Stimulated activated CD4-positive, alpha-beta T cell treated with anti-CD3 and anti-CD28 coated beads, TNF-alpha, amount 100 ng/mL, for 48 hours (primary cell): ENCODE results near the gene MPV17.
A peak's percentile ranks its signal among the peaks of the same experiment; 100 is the strongest.
"Not testable (repeated sequence)": the region's sequence is repeated elsewhere in the genome, so short reads cannot be mapped to it uniquely, and the experiment has no call there.

Experiments
- DNase-seq, 3 donors: peaks; one replicate each; pipeline ENCODE4 v3.0.0-alpha.2; 2020; ENCODE audit warnings: low read depth in 3 of 3

MPV17 gene, protein sequence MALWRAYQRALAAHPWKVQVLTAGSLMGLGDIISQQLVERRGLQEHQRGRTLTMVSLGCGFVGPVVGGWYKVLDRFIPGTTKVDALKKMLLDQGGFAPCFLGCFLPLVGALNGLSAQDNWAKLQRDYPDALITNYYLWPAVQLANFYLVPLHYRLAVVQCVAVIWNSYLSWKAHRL

DNA sequence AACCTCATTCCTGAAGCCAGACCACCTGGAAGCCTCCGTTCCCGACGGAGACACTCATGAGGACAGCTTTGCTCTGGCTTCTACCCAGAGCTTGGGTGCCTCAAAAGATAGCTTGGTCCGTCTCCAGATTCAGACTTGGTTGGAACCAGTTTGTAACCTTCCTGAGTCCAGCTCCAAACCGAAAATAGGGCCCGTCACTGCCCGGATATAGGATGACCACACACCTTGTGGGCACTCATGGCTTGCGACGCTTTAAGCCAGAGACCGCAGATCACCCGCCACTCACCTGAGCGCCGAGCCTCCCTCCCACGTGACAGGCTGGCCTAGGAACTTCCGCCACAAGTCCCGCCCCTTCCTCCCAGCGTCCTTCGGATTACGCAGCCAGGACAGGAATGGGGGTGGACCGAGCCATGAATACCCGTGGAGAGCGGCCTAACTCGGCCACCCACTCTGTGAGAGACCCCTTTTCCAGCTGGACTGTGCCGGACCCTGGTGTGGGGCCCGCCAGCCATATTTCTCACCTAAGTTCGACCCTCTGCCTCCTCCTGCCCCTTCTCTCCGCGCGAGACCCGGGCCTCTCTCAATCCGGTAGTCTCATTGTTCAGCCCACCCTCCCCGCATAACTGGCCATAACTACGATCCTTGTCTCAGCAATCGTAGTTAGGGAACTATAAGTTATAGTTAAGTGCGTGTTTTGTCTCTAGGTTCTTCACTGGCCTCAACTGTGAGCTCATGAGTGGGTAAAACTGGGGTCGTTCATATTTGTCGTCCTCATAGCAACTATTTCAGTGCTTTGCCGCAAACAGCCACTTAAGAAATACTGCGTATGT, at the start of gene MPV17:
Gene MPV17 (minus strand): TSS at position 332 of the 830 bp plus-strand sequence. CDS start 580 bp downstream, outside the sequence.
- DNase-seq, result peak; percentile 76 to 90 (median 81)

DNA sequence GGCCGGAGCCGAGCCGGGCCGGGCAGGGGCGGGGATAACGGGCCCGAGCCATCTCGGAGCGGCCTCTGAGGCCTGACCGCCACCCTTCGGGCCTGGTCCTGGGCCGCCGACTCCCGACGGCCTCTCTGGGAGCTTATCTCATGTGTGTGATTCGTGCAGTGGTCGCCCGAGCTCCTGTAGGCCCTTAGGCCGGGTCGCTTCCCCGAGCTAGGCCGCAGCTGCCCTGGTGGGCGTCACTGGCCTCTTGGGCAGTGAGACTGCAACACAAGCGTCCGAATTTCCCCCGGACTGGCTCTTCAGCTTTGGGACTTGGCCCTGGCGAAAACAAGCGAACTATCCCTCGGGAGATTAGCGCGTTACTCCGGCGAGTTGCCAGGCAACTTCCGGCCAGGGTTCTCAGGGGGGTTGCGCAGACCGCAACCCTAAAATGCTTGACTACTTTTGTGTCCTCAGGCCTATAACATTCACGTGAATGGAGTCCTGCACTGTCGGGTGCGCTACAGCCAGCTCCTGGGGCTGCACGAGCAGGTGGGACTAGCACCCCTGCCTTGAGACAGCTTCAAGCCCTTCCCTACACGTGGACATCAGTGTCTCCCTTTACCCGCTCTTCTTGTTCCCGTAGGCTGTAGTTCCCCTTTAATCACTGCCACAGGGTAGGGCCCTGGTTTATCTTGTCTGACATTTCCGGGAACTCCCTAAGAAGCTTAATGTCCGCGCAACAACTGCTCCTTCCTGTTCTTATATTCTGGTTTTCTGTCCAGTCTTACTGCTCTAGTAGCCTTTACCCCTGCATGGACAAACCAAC, 48.1 kb upstream of the MPV17 start:
- no peak for DNase-seq

DNA sequence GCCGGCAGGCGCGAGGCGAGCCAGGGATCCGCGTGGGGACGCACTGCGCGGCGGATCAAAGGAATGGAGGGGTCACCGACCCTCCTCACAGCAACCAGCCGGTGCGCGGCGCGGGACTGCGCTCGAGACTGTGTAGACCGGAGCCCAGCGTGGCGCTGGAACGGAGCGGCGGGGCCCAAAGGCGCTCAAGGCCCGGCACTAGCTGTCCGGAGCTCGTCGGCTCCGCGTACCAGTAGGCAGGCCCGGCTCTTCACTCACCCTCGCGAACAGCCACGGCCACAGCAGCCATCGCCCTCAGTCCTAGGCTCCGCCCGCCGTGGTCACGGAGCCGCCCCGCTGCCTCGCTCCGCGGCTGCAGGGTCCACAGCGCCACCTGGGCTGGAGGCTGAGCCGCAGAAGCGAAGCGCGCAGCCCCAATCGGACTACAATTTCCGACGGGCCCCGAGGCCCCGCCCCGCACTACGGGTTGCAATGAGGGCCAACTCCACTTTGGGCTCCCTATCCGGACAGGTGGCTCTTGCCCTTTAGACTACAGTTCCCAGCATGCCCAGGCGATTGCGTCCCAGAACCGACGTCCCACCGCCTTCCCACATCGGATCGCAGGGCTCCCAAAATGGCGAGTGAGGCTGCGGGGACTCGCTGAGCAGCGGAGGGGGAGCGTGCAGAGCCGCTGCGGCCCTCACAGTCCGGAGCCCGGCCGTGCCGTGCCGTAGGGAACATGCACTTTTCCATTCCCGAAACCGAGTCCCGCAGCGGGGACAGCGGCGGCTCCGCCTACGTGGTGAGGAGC, 47.3 kb upstream of the MPV17 start, which contains the start of the genes EIF2B4 and SNX17:
Gene EIF2B4 (minus strand): TSS at position 313 of the 790 bp plus-strand sequence. CDS start 24 bp downstream, at position 289.
Gene SNX17 (plus strand): TSS at position 591 of the 790 bp plus-strand sequence. CDS start 128 bp downstream, at position 719.
- peak; percentile 96 to 100 (median 98) for DNase-seq

DNA sequence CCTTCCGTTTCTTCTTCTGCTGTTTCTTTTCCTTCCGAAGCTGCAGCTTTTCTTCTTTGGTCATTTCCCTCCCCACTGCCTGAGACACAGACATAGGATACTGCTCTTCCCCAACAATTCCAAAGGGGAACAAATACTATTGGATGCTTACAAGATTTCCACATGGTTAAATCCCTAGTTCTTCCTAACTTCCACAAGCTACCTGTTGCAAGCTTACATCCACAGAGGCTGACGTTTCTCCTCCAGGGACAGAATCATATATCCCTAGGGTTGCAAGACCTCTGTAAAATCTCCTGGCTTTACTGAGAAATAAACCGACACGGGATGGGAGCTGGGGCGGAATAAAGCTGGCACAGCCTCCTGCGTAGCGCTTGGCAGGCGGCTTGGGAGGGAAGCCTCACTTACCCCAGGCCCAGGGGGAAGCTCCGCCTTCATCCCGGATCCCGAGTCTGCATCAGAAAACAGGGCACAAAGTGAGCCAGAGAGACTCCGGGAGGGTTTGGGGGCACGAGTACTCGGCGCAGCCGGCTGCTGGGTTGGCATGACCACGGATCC, 46.7 kb upstream of the MPV17 start:
- DNase-seq, result peak in 1 of 3 donors; percentile 23

DNA sequence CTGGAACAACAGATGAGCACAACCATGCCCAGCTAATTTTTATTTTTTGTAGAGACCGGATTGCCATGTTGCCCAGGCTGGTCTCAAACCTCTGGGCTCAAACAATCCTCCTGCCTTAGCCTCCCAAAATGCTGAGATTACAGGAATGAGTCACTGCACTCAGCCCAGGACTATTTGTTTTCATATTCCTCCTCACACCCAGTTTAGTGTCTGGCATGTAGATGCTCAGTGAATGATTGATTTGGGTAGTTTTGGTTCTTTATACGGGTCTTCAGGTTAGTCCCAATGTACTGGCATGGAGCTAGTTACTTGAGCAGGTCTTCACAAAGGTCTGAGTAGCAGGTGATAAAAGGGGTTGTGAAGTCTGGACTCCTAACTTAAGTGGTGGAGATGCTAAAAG, 41.0 kb upstream of the MPV17 start:
- DNase-seq, result no peak

DNA sequence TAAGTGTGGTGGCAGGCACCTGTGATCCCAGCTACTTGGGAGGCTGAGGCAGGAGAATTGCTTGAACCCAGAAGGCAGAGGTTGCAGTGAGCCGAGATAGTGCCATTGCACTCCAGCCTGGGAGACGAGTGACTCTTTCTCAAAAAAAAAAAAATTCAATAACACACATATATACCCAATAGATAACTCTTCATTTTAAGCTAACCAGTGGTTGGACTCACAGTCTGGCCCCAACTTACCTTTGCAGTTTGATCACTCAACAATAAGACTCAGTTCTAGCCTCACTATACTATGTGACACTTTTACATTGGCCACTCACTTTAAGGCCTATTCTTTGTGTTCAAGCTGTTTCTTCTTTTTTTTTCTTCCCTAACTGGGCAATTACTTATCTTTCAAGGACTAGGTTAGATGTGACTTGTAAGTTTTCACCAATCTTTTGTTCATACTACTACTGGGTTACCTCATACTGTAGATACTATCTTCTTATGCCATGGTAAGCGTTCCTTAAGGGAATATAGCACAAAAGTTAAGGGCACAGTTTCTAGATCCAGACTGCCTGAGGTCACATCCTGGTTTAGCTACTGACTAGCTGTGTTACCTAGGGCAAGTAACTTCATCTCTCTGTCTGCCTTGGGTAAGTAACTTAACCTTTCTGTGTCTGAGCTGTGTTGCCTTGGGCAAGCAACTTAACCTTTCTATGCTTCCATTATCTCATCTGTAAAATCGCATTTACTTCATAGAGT, 40.0 kb upstream of the MPV17 start:
- no peak for DNase-seq

DNA sequence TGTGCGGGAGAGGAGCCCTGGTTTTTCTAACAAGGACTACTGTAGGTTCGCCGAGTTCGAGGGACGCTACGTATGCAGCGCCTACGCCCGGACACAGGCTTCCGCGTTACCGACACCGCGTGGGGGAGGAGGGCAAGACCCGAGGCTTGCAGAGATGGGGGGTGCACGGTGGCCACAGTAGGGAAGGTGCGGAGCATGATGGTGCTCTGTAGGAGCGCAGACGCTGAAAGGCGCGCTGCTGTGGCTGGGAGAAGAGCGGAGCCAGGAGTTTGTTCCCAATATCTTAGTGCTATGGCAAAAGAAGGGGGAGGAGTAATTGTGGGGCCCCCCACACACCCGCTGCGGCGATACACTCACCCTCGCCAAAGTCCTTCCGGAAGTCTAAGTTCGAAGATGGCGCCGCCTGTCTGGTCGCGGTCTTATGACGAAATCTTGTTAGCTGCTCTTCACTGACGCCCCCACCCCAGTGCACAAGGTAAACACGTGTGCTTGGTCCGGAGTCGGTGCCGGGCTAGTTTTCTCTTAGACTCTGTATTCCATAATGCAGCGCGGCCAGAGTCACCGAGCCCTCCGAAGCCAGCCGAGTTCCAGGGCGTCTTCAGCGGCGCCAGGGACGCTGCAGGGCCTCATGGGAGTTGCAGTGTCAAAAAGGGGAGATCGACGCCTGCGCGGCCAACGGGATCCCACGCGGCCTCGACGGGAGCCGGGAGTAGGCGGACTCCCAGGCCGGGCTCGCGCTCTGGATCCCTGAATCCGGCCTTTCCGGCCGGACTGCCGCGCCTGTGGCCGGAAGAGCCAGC, 33.7 kb upstream of the MPV17 start, which contains the start of gene GTF3C2:
Gene GTF3C2 (minus strand): TSS at position 383 of the 800 bp plus-strand sequence. CDS start 13,210 bp downstream, outside the sequence.
- DNase-seq, result peak; percentile 82 to 90 (median 87)

DNA sequence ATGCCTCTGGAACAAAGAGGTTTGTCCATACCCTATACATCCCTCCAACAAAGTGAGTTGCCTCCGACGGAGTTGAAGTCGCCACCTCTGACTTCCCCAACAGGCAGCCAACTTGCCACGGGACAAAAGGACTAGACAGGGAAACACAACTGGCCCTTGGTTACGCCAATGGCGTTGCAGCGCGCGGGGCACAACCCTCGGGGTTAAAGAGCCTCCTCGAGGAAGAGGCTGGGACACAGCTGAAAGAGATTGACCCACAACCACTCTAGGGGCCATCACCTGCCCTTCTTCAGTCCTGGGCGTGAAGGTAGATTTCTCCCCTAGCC, 33.1 kb upstream of the MPV17 start:
- peak in 2 of 3 donors; percentile 24 to 32 for DNase-seq

DNA sequence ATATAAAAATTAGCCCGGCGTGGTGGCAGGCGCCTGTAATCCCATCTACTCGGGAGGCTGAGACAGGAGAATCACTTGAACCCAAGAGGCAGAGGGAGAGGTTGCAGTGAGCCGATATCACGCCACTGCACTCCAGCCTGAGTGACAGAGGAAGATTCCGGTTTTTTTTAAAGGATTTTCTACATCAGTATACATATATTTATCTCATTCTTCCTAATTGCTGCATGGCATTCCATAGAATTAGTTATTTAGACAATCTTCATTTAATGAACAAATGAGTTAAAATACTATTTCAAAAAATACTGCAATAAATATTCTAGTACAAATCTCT, 31.7 kb upstream of the MPV17 start:
- no peak for DNase-seq

DNA sequence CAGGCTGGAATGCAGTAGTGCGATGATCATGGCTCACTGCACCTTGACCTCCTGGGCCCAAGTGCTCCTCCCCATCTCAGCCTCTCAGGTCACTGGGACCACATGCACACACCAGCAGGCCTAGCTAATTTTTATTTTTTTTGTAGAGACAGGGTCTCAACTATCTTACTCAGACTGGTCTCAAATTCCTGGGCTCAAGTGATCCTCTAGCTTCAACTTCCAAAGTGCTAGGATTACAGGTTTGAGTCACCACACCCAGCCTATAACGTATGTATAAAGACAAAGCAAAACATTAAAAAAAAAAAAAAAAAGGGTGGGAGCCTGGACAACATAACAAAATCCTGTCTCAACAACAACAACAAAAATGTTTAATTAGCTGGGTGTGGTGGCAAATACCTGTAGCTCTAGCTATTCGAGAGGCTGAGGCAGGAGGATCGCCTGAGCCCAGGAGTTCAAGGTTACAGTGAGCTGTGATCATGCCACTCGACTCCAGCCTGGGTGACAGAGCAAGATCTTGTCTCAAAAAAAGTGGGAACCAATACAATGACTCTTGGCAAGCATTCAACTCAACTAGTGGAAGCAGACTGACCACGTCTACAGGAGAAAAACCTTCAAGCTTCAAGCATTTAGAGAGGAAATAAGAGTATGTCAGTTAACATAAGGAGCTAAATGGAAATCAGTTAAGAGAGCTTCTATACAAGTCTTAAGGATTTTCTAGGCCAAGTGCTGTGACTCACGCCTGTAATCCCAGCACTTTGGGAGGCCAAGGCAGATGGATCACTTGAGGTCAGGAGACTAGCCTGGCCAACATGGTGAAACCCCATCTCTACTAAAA, 31.1 kb upstream of the MPV17 start:
- no peak for DNase-seq

DNA sequence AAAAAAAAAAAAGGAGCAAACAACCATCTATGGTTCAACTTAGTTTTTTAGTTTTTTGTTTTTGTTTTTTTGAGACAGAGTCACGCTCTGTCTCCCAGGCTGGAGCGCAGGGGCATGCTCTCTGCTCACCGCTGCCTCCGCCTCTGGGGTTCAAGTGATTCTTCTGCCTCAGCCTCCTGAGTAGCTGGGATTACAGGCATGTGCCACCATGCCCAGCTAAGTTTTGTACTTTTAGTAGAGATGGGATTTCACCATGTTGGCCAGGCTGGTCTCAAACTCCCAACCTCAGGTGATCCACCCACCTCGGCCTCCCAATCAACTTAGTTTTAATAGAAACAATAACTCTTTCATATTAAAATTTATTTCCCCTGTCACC, 30.5 kb upstream of the MPV17 start:
- not testable (repeated sequence) for DNase-seq

DNA sequence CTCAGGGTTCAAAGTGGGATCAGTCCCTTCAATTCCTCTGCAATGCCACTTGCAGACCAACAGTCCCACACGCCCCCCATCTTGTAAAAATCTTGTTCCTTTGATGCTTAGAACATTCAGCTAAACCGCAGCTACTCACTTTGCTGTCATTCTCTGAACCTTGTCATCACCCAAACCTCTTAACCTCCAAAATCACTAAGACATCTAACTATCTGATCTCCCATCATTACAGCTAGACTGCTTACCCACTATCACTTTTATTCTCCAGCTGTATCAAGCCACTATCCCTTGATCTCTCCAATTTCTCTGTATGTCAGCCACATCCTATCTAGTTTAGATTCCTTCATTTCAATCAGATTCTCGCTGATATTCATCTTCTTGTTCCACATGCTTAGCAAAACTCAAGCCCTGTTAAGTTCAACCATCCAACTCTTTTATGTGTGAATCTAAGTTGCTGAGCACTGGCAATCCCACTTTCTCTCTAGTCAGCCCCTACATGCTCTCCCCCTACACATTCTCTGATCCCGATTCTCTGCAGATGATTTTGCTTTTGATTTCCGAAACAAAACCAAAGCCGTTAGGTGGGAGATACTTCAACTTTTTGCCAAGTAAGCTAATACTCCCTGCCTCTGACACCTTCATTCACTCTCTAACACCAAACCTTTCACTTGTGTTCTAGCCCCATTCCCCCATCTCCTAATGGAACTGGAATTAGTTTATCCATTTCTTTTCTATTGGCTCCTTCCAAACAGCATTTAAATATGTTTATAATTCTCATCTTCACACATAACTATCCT, 29.1 kb upstream of the MPV17 start:
- no peak for DNase-seq

DNA sequence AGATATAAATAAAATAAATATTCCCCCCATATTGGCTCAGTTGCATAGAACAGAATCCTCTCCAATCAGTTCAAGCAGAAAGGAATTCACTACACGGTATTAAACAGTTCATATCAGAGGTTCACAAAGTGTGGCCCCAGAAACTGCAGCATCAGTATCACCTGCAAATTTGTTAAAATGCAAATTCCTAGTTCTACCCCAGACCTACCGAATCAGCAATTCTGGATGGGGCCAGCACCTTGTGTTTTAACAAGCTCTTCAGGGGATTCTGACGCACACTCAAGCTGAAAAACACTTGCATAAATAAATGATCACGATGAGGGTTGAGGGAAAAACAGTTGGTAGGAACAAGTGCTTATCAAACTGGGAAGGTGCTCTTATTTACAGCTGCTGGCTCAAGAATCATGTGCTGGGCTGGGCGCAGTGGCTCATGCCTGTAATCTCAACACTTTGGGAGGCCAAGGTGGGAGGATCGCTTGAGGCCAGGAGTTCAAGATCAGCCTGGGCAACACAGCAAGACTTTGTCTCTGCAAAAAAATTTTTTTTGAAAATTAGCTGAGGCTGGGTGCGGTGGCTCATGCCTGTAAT, 27.3 kb upstream of the MPV17 start:
- no peak for DNase-seq

DNA sequence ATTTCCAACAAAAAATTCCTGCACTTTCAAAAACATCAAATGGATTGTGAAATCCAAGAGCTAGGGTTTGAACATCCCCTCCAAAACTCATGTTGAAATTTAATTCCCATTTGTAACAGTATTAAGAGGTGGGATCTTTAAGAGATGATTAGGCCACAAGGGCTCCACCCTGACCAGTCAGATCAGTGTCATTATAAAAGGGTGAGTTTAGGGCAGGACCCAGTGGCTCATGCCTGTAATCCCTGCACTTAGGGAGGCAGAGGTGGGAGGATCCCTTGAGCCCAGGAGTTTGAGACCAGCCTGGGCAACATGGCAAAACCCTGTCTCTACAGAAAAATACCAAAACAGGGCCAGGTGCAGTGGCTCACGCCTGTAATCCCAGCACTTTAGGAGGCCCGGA, 24.7 kb upstream of the MPV17 start:
- no peak for DNase-seq

DNA sequence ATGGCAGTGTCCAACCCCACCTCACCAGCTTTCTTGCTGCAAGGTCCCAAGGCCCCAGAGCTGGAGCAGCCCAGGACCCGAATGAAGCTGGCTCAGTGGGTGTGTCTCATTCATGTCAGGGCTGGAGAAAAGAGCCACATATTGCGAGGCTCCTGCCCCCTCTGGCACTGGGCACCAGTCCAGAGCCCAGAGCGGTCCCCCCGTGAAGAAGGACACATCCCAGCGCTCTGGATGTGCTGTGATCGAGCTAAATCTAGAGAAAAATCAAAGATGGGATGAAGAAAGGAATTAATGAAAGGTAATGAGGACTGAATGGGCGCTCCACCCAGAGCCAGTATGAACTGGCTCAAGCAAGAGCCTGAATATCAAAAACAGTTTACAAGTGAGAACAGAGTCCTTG, 13.3 kb upstream of the MPV17 start:
- no peak for DNase-seq

DNA sequence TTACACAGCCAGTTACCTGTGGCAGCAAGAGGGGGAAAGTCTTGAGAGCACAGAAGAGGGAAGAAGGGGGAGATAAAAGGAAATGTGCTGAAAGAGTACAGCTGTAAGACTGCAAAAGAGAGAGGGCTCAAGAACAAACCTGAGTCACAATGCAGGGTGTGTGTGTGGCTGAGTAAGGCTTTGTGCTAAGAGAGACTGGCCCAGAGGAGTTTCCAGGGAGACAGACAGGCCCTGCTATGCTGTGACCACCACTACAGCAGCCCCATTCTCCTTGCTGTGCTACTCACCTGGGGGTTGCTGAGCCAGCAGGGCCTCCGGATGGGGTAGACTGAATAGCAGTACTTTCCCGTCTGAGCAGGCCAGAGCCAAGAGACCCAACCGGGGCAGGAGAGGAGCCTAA, 12.4 kb upstream of the MPV17 start:
- DNase-seq, result no peak

DNA sequence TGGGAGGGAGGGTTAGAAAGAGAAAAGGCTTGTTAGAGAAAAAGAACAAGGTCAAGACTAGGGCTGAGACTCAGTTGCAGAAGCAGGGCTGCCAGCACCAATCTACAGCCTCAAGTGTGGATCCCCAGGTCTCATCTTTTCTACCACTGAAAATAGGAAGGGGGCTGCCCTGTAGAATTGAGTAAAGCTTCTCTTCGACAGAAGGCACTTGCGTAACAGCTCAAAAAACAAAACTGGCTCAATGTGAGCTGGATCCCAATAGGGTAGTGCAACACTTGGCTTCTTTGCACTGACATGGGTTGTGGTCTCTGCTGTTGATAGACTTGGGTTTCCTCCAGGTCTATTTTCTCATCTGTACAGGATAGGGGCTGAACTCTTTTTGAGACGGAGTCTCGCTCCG, 1.8 kb upstream of the MPV17 start:
- DNase-seq, result no peak
